SK-N-SH treated with all-trans-retinoic acid at 6 μM for 48 hours (cell line): Measurements from ENCODE around the gene MAGEA10.

Experiments
- ARNTL ChIP-seq: fragments of 450-650 bp; formaldehyde crosslinking; IDR thresholded peaks from 2 replicates; pipeline ENCODE4 v1.5.0; 2020; ENCODE audit warnings: low read depth, mild to moderate bottlenecking, moderate library complexity, borderline replicate concordance
- BACH2 ChIP-seq: fragments of 250-450 bp; sonication (Bioruptor Pico); IDR thresholded peaks from 2 replicates; pipeline ENCODE4 v1.9.0; 2021; ENCODE audit warnings: mild to moderate bottlenecking, borderline replicate concordance
- CREB5 ChIP-seq: fragments of 250-450 bp; sonication (Bioruptor Pico); IDR thresholded peaks from 2 replicates; pipeline ENCODE4 v1.5.1; 2020; ENCODE audit warnings: low read depth, mild to moderate bottlenecking, moderate library complexity
- ESRRG ChIP-seq: fragments of 250-450 bp; sonication (Bioruptor Pico); IDR thresholded peaks from 2 replicates; pipeline ENCODE4 v1.6.1; 2021; ENCODE audit warnings: mild to moderate bottlenecking
- ISL1 ChIP-seq: fragments of 250-450 bp; sonication (Bioruptor Pico); IDR thresholded peaks from 2 replicates; pipeline ENCODE4 v2.1.2; 2022; ENCODE audit warnings: mild to moderate bottlenecking, moderate library complexity
- OSR1 ChIP-seq: fragments of 250-450 bp; sonication (Bioruptor Pico); IDR thresholded peaks from 2 replicates; pipeline ENCODE4 v1.8.0; 2022; ENCODE audit warnings: moderate library complexity, mild to moderate bottlenecking, inconsistent platforms
- PATZ1 ChIP-seq: fragments of 250-450 bp; sonication (Bioruptor Pico); IDR thresholded peaks from 2 replicates; pipeline ENCODE4 v1.8.0; 2020; ENCODE audit warnings: mild to moderate bottlenecking, moderate library complexity, borderline replicate concordance
- PPARA ChIP-seq: fragments of 250-450 bp; sonication (Bioruptor Pico); IDR thresholded peaks from 2 replicates; pipeline ENCODE4 v1.5.0; 2020; ENCODE audit warnings: mild to moderate bottlenecking, borderline replicate concordance
- RARB ChIP-seq: fragments of 250-450 bp; sonication (Bioruptor Pico); IDR thresholded peaks from 2 replicates; pipeline ENCODE4 v1.8.0; 2021; ENCODE audit warnings: mild to moderate bottlenecking, moderate library complexity
- TCF4 ChIP-seq: fragments of 250-450 bp; sonication (Bioruptor Pico); IDR thresholded peaks from 2 replicates; pipeline ENCODE4 v1.8.0; 2021; ENCODE audit warnings: mild to moderate bottlenecking, moderate library complexity, borderline replicate concordance
- TSHZ2 ChIP-seq: fragments of 250-450 bp; sonication (Bioruptor Pico); IDR thresholded peaks from 2 replicates; pipeline ENCODE4 v1.5.0; 2020; ENCODE audit warnings: mild to moderate bottlenecking, moderate library complexity
- ZFP3 ChIP-seq: fragments of 250-450 bp; sonication (Bioruptor Pico); IDR thresholded peaks from 2 replicates; pipeline ENCODE4 v1.5.0; 2020; ENCODE audit warnings: mild to moderate bottlenecking, moderate library complexity
- ZFP30 ChIP-seq: fragments of 450-650 bp; formaldehyde crosslinking; IDR thresholded peaks from 2 replicates; pipeline ENCODE4 v1.5.0; 2022; ENCODE audit warnings: mild to moderate bottlenecking, moderate library complexity
- ZNF8 ChIP-seq: fragments of 450-650 bp; formaldehyde crosslinking; IDR thresholded peaks from 2 replicates; pipeline ENCODE4 v1.5.0; 2020; ENCODE audit warnings: mild to moderate bottlenecking, moderate library complexity

GRCh38 chrX:152103866-152104265, 34.5 kb downstream of the MAGEA10 start:
- TF ChIP-seq BACH2 (CRISPR knock-in tag) (no peak), TCF4 (CRISPR knock-in tag) (no peak), RARB (CRISPR knock-in tag) (no peak), ZFP3 (CRISPR knock-in tag) (no peak), ARNTL (no peak), ZFP30 (CRISPR knock-in tag) (no peak), ISL1 (no peak), TSHZ2 (CRISPR knock-in tag) (no peak), PPARA (CRISPR knock-in tag) (no peak), OSR1 (no peak), PATZ1 (CRISPR knock-in tag) (no peak), ESRRG (CRISPR knock-in tag) (no peak), ZNF8 (CRISPR knock-in tag) (no peak), CREB5 (CRISPR knock-in tag) (no peak)
